K562 (cell line): Measurements from ENCODE around the gene RC3H2. TPM values are rescaled to one million over a fixed set of nuclear protein-coding genes. Genes with fewer than 3 reads are reported as not detected.

Experiments used
- BRF2 ChIP-seq: IDR thresholded peaks from 3 replicates; pipeline ENCODE4 v1.6.1; 2011; ENCODE audit warnings: borderline replicate concordance, mild to moderate bottlenecking; ENCODE audit not compliant: insufficient read length, insufficient read depth
- CREBBP ChIP-seq: IDR thresholded peaks from one replicate; pipeline ENCODE4 v1.6.1; 2012; ENCODE audit warnings: low read depth, mild to moderate bottlenecking, control low read depth, inconsistent platforms, low read length
- E2F4 ChIP-seq: sonication (generic); formaldehyde crosslinking; IDR thresholded peaks from 2 replicates; pipeline ENCODE4 v1.8.0; 2022; ENCODE audit warnings: mild to moderate bottlenecking, low read depth, missing genetic modification reagents
- FOS ChIP-seq: IDR thresholded peaks from 3 replicates; pipeline ENCODE4 v1.6.1; 2011; ENCODE audit not compliant: insufficient read length; ENCODE audit errors: extremely low read depth
- GTF2E2 ChIP-seq: fragments of 200-800 bp; sonication (Bioruptor generic); IDR thresholded peaks from 2 replicates; pipeline ENCODE4 v1.6.1; 2016; ENCODE audit warnings: missing genetic modification characterization, missing compliant biosample characterization
- HNRNPH1 ChIP-seq: fragments of 200-400 bp; formaldehyde crosslinking; optimal IDR thresholded peaks from 2 replicates; pipeline ENCODE3; 2017; ENCODE audit warnings: low read depth, mild to moderate bottlenecking, low read length, moderate library complexity
- HOXB6 ChIP-seq: fragments of 250-450 bp; sonication (Bioruptor Pico); IDR thresholded peaks from 2 replicates; pipeline ENCODE4 v1.5.1; 2022; ENCODE audit warnings: mild to moderate bottlenecking, borderline replicate concordance
- NCOR1 ChIP-seq: fragments of 450-650 bp; IDR thresholded peaks from 2 replicates; pipeline ENCODE4 v1.6.1; 2016; ENCODE audit warnings: mild to moderate bottlenecking, moderate library complexity
- POLR3A ChIP-seq: IDR thresholded peaks from 2 replicates; pipeline ENCODE4 v1.6.1; 2011; ENCODE audit warnings: borderline replicate concordance, mild to moderate bottlenecking, moderate library complexity; ENCODE audit not compliant: insufficient read length, insufficient read depth; ENCODE audit errors: extremely low read depth
- RERE ChIP-seq: sonication (generic); formaldehyde crosslinking; IDR thresholded peaks from 2 replicates; pipeline ENCODE4 v1.8.0; 2023; ENCODE audit warnings: missing genetic modification reagents, mild to moderate bottlenecking, borderline replicate concordance
- SNAPC5 ChIP-seq: fragments of 250-450 bp; sonication (Bioruptor Pico); IDR thresholded peaks from 2 replicates; pipeline ENCODE4 v1.8.0; 2021; ENCODE audit warnings: moderate library complexity, mild to moderate bottlenecking, inconsistent platforms
- TCFL5 ChIP-seq: fragments of 250-450 bp; sonication (Bioruptor Pico); conservative IDR thresholded peaks from 2 replicates; pipeline ENCODE4 v1.6.1; 2021; ENCODE audit warnings: mild to moderate bottlenecking, moderate library complexity, matching md5 sums
- TRIM28 ChIP-seq: fragments of 450-650 bp; IDR thresholded peaks from 2 replicates; pipeline ENCODE4 v1.6.1; 2017
- TSC22D4 ChIP-seq: fragments of 450-650 bp; IDR thresholded peaks from 2 replicates; pipeline ENCODE4 v1.6.1; 2016; ENCODE audit warnings: missing genetic modification characterization, missing biosample characterization, control low read depth
- polyA plus RNA-seq, 8 experiments: library from polyadenylated mRNA; depleted of rRNA in 4 of 8; stranded (reverse) in 5 of 8; unstranded in 3 of 8; fragments of >200 nt; fragmentation: Nextera tagmentation in 2 of 8; fragmentation: Illumina TruSeq in 1 of 8; extraction: Ambion mirVana in 2 of 8; extraction: Trizol in 1 of 8; gene quantifications; 2 replicates each; pipeline versions ENCODE4 v1.2.1 to v1.2.3, GENCODE V29; 2011 to 2014; ENCODE audit warnings: inconsistent platforms in 1 of 8, missing spikeins in 1 of 8
- total RNA-seq, 7 experiments: library from RNA; depleted of rRNA in 6 of 7; stranded (reverse); fragments of >200 nt in 6 of 7; fragmentation: Illumina TruSeq in 2 of 7; extraction: Trizol in 2 of 7; gene quantifications; 2 replicates each; pipeline versions ENCODE4 v1.2.1 to v1.2.3, GENCODE V29; 2011 to 2021; ENCODE audit warnings: low replicate concordance in 1 of 7
- TF ChIP-seq, protein P1 (sequence below): fragments of 450-650 bp; IDR thresholded peaks from 2 replicates; pipeline ENCODE4 v1.6.1; 2018; ENCODE audit not compliant: partially characterized antibody
- TF ChIP-seq, protein P2 (sequence below): IDR thresholded peaks from 2 replicates; pipeline ENCODE4 v1.6.1; 2014; ENCODE audit warnings: antibody characterized with exemption

The RC3H2 gene
- total and polyA plus RNA-seq, 9 of the 15 experiments (the other 6 are each of a cell fraction or from before 2014, with no cell fraction given) = 5.6 to 35.4 (median 18.6) TPM

- no peak for TF ChIP-seq GTF2E2 (tag)
- TF ChIP-seq CREBBP = no peak
- no peak for TF ChIP-seq TCFL5
- TF ChIP-seq, protein P1, sequence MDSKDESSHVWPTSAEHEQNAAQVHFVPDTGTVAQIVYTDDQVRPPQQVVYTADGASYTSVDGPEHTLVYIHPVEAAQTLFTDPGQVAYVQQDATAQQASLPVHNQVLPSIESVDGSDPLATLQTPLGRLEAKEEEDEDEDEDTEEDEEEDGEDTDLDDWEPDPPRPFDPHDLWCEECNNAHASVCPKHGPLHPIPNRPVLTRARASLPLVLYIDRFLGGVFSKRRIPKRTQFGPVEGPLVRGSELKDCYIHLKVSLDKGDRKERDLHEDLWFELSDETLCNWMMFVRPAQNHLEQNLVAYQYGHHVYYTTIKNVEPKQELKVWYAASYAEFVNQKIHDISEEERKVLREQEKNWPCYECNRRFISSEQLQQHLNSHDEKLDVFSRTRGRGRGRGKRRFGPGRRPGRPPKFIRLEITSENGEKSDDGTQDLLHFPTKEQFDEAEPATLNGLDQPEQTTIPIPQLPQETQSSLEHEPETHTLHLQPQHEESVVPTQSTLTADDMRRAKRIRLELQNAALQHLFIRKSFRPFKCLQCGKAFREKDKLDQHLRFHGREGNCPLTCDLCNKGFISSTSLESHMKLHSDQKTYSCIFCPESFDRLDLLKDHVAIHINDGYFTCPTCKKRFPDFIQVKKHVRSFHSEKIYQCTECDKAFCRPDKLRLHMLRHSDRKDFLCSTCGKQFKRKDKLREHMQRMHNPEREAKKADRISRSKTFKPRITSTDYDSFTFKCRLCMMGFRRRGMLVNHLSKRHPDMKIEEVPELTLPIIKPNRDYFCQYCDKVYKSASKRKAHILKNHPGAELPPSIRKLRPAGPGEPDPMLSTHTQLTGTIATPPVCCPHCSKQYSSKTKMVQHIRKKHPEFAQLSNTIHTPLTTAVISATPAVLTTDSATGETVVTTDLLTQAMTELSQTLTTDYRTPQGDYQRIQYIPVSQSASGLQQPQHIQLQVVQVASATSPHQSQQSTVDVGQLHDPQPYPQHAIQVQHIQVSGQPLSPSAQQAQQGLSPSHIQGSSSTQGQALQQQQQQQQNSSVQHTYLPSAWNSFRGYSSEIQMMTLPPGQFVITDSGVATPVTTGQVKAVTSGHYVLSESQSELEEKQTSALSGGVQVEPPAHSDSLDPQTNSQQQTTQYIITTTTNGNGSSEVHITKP = no peak
- TF ChIP-seq E2F4 (CRISPR knock-in tag) = 0 out of 2 replicates have a peak, but pooled peaks have one; percentile 59
- peak; percentile 100 for TF ChIP-seq TRIM28
- no peak for TF ChIP-seq FOS
- no peak for TF ChIP-seq TSC22D4 (tag)
- TF ChIP-seq NCOR1 = no peak; the same call in 1 of the 2 replicates
- TF ChIP-seq, protein P2, sequence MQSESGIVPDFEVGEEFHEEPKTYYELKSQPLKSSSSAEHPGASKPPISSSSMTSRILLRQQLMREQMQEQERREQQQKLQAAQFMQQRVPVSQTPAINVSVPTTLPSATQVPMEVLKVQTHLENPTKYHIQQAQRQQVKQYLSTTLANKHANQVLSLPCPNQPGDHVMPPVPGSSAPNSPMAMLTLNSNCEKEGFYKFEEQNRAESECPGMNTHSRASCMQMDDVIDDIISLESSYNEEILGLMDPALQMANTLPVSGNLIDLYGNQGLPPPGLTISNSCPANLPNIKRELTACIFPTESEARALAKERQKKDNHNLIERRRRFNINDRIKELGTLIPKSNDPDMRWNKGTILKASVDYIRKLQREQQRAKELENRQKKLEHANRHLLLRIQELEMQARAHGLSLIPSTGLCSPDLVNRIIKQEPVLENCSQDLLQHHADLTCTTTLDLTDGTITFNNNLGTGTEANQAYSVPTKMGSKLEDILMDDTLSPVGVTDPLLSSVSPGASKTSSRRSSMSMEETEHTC = no peak
- no peak for TF ChIP-seq BRF2
- no peak for TF ChIP-seq HNRNPH1
- TF ChIP-seq HOXB6 (CRISPR knock-in tag) = no peak
- TF ChIP-seq RERE (CRISPR knock-in tag) = no peak
- no peak for TF ChIP-seq SNAPC5 (CRISPR knock-in tag)
- TF ChIP-seq POLR3A = no peak
Measured at GRCh38 chr9:122940454-122940748, 35.2 kb upstream of the RC3H2 start (continued).
